Epithelial cell of proximal tubule (primary cell): ENCODE measurements around the gene MBD6. TPM values are rescaled to one million over a fixed set of nuclear protein-coding genes. Genes with fewer than 3 reads are reported as not detected.

Experiments used
- DNase-seq: peaks from one replicate; pipeline ENCODE4 v3.0.0-alpha.2; 2011; ENCODE audit warnings: low read depth
- H3K4me3 ChIP-seq: 2 replicates; pipeline ENCODE4 v1.5.1; 2011; ENCODE audit warnings: low read depth, mild to moderate bottlenecking, low read length
- CTCF ChIP-seq: conservative IDR thresholded peaks from 2 replicates; pipeline ENCODE4 v1.5.1; 2012; ENCODE audit warnings: low read depth, mild to moderate bottlenecking, low read length
- total RNA-seq: library from RNA; depleted of rRNA; stranded (reverse); fragments of >200 nt; gene quantifications from 2 replicates; pipeline ENCODE4 v1.2.3, GENCODE V29; 2015

The MBD6 gene
- total RNA-seq, 1 donor from 2014 or later, result 6.3 TPM

GRCh38 chr12:57475271-57476161, 47.1 kb upstream of the MBD6 start:
- no peak for DNase-seq
- no peak for TF ChIP-seq CTCF
- peak overlapping the region; percentile 34 for H3K4me3 ChIP-seq

GRCh38 chr12:57476162-57476992, 46.2 kb upstream of the MBD6 start:
- TF ChIP-seq CTCF, result peak; percentile 36
- no peak for DNase-seq
- H3K4me3 ChIP-seq, result peak overlapping the region; percentile 34

- no peak overlapping the region for H3K4me3 ChIP-seq
- DNase-seq, result no peak
- no peak for TF ChIP-seq CTCF
These were observed 45.5 kb upstream of the MBD6 start for GRCh38 chr12:57476993-57477709.

- TF ChIP-seq CTCF, result no peak
- H3K4me3 ChIP-seq, result no peak overlapping the region
- DNase-seq, result no peak
These were observed 44.6 kb upstream of the MBD6 start for GRCh38 chr12:57477710-57478681.

GRCh38 chr12:57479043-57479375, 43.6 kb upstream of the MBD6 start:
- DNase-seq, result no peak
- H3K4me3 ChIP-seq, result no peak overlapping the region
- no peak for TF ChIP-seq CTCF

- no peak for DNase-seq
These were observed 43.1 kb upstream of the MBD6 start, which contains the start of gene ARHGAP9 for GRCh38 chr12:57479376-57480115. ARHGAP9 (minus strand) TSS chr12:57479866; CDS start chr12:57479406, 460 bp downstream.

More at GRCh38 chr12:57479376-57480115, 43.1 kb upstream of the MBD6 start, which contains the start of gene ARHGAP9:
- H3K4me3 ChIP-seq, result no peak within 1 kb of the TSS
- no peak for TF ChIP-seq CTCF
